ENCODE measurements around the gene ASXL3. TPM values are rescaled to one million over a fixed set of nuclear protein-coding genes. Genes with fewer than 3 reads are reported as not detected.

Gene ASXL3
- total RNA-seq, 1 experiment from 2014 or later: not detected

DNA sequence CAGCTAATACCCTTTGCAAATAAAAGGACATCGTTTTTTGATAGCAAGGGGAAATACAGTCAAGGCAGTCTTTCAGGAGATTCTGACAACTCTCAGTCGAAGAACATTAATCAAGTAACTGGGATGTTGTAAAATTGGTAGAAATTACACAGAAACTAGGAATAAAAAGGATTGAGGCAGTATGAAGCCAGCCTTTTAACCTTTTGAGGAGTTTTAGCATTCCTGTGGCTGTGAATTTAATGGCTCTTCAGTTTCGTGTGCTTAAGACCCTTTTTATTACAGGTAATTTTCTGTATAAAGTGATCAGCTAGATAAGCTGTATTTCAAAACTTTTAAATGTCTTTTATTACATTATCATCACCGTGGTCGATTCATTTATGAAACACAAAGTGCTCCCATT, 91.6 kb downstream of the ASXL3 start:
- Histone ChIP-seq H3K27ac (ENCODE audit: low read depth, low read length) (no peak overlapping the region), H3K9me3 (ENCODE audit: control insufficient read depth in 1 of 2, insufficient read depth in 1 of 2, low read depth in 1 of 2, low read length in 2 of 2) (peaks cover 17 to 30% of the 10 kb centered on the region in 2 experiments; a peak in 3 of 4 replicates), H4K20me1 (ENCODE audit: insufficient read depth) (no peaks in the 10 kb centered on the region), H3K4me1 (ENCODE audit: control insufficient read depth in 1 of 2, insufficient read depth in 2 of 2, low read length in 2 of 2) (no peaks in the 10 kb centered on the region), H3K4me2 (ENCODE audit: low read length) (no peak overlapping the region), H3K9me2 (ENCODE audit: insufficient read depth) (no peaks in the 10 kb centered on the region), H3K27me3 (ENCODE audit: insufficient read depth, low read length) (no peaks in the 10 kb centered on the region), H3K79me2 (ENCODE audit: insufficient read depth, low read length) (no peaks in the 10 kb centered on the region), H3K9ac (ENCODE audit: low read length) (no peak overlapping the region), H2AFZ (ENCODE audit: low read depth, low read length, poor library complexity, severe bottlenecking) (no peak overlapping the region), H3K36me3 (ENCODE audit: control insufficient read depth in 1 of 2, insufficient read depth in 2 of 2, low read length in 2 of 2) (no peaks in the 10 kb centered on the region), H3K4me3 (replicated peaks in 1 of 2; ENCODE audit: low read depth in 1 of 2, low read length in 2 of 2) (no peak overlapping the region)
- TF ChIP-seq FOSL1 (IDR thresholded peaks at IDR 0.05; ENCODE audit: low read depth): no peak
- TF ChIP-seq ELF1 (IDR thresholded peaks at IDR 0.05; ENCODE audit: borderline replicate concordance, low read depth): no peak
- TF ChIP-seq JUND (IDR thresholded peaks at IDR 0.05): no peak
- TF ChIP-seq, protein P1, sequence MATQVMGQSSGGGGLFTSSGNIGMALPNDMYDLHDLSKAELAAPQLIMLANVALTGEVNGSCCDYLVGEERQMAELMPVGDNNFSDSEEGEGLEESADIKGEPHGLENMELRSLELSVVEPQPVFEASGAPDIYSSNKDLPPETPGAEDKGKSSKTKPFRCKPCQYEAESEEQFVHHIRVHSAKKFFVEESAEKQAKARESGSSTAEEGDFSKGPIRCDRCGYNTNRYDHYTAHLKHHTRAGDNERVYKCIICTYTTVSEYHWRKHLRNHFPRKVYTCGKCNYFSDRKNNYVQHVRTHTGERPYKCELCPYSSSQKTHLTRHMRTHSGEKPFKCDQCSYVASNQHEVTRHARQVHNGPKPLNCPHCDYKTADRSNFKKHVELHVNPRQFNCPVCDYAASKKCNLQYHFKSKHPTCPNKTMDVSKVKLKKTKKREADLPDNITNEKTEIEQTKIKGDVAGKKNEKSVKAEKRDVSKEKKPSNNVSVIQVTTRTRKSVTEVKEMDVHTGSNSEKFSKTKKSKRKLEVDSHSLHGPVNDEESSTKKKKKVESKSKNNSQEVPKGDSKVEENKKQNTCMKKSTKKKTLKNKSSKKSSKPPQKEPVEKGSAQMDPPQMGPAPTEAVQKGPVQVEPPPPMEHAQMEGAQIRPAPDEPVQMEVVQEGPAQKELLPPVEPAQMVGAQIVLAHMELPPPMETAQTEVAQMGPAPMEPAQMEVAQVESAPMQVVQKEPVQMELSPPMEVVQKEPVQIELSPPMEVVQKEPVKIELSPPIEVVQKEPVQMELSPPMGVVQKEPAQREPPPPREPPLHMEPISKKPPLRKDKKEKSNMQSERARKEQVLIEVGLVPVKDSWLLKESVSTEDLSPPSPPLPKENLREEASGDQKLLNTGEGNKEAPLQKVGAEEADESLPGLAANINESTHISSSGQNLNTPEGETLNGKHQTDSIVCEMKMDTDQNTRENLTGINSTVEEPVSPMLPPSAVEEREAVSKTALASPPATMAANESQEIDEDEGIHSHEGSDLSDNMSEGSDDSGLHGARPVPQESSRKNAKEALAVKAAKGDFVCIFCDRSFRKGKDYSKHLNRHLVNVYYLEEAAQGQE (IDR thresholded peaks at IDR 0.05; ENCODE audit: low read depth): no peak
- TF ChIP-seq YY1 (IDR thresholded peaks at IDR 0.05; ENCODE audit: extremely low read depth, insufficient replicate concordance, low read depth, low read length): no peak
- TF ChIP-seq EZH2 (IDR thresholded peaks at IDR 0.05): no peak
- TF ChIP-seq EGR1 (IDR thresholded peaks at IDR 0.05; ENCODE audit: low read depth): no peak
- no peak for TF ChIP-seq EZH2phosphoT487 (IDR thresholded peaks at IDR 0.05; ENCODE audit: borderline replicate concordance)
- TF ChIP-seq ZNF274 (IDR thresholded peaks at IDR 0.05; ENCODE audit: low read depth, low read length): no peak
- ChIA-PET CTCF (no interaction called here), POLR2A (no interaction called here), RAD21 (ENCODE audit: low non-redundant PET in 1 of 2, low total read pairs in 2 of 2, uncharacterized antibody in 2 of 2, unreplicated experiment in 2 of 2) (no interaction called here)
- no TSS peak for BruUV-seq (replicated peaks)
- no peak for ATAC-seq
- no peak for DNase-seq (ENCODE audit: low read depth, low spot score)
- intact Hi-C loops (cut with micrococcal nuclease): no loop called here

Data from HCT116 (cell line).